Mammary epithelial cell (primary cell): ENCODE measurements around the gene NUP93.

Experiments
- EZH2 ChIP-seq: IDR thresholded peaks from 2 replicates; pipeline ENCODE4 v1.6.1; 2012; ENCODE audit warnings: low read length, inconsistent platforms, borderline replicate concordance
- TF ChIP-seq, protein P1 (sequence below), 2 donors: IDR thresholded peaks in 1 of 2; conservative IDR thresholded peaks in 1 of 2; 2 replicates each; pipeline ENCODE4 v1.5.1; 2011 to 2012; ENCODE audit warnings: inconsistent platforms in 2 of 2, low read length in 2 of 2, mild to moderate bottlenecking in 2 of 2, control low read depth in 1 of 2, low read depth in 1 of 2; ENCODE audit not compliant: insufficient read depth in 1 of 2; ENCODE audit errors: extremely low read depth in 1 of 2

- TF ChIP-seq, protein P1, sequence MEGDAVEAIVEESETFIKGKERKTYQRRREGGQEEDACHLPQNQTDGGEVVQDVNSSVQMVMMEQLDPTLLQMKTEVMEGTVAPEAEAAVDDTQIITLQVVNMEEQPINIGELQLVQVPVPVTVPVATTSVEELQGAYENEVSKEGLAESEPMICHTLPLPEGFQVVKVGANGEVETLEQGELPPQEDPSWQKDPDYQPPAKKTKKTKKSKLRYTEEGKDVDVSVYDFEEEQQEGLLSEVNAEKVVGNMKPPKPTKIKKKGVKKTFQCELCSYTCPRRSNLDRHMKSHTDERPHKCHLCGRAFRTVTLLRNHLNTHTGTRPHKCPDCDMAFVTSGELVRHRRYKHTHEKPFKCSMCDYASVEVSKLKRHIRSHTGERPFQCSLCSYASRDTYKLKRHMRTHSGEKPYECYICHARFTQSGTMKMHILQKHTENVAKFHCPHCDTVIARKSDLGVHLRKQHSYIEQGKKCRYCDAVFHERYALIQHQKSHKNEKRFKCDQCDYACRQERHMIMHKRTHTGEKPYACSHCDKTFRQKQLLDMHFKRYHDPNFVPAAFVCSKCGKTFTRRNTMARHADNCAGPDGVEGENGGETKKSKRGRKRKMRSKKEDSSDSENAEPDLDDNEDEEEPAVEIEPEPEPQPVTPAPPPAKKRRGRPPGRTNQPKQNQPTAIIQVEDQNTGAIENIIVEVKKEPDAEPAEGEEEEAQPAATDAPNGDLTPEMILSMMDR (conservative IDR thresholded peaks at IDR 0.05 in 1 of 2, IDR thresholded peaks at IDR 0.05 in 1 of 2; ENCODE audit: extremely low read depth in 1 of 2, insufficient read depth in 1 of 2, low read depth in 1 of 2, low read length in 2 of 2) = no peak
- TF ChIP-seq EZH2 = no peak
These were observed 18.3 kb downstream of the NUP93 start for GRCh38 chr16:56748191-56748590.
